Activated CD8-positive, alpha-beta memory T cell treated with anti-CD3 and anti-CD28 coated beads for 1 hour (primary cell): ENCODE measurements around the gene BNIPL.

Source experiments
- DNase-seq, 2 donors: peaks; one replicate each; pipeline ENCODE4 v3.0.0-alpha.2; 2020; ENCODE audit warnings: low read depth in 1 of 2; ENCODE audit errors: extremely low read depth in 1 of 2

The BNIPL gene, protein sequence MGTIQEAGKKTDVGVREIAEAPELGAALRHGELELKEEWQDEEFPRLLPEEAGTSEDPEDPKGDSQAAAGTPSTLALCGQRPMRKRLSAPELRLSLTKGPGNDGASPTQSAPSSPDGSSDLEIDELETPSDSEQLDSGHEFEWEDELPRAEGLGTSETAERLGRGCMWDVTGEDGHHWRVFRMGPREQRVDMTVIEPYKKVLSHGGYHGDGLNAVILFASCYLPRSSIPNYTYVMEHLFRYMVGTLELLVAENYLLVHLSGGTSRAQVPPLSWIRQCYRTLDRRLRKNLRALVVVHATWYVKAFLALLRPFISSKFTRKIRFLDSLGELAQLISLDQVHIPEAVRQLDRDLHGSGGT

DNA sequence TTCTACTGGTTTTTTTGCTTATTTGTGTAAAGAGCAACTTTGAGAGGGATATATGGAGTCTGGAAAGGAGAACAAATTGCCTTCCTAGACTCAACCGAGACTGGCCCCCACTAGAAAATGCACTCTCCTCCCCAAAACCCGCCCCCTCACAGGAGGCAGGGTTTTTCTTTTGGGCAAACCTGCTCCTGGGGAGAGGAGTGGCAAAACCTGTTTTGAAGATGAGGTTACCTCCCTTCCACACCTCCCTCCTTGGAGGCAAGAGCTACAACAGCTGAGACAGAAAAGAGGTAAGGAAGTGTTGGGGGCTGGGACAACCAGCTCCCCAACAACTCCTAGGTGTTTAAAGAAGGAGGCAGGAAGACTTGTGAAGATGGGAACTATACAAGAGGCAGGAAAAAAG lies at the start of gene BNIPL:
TSS of gene BNIPL (plus strand) at position 231 of the 400 bp plus-strand sequence. CDS start at position 371, 140 bp downstream.
- DNase-seq = no peak

DNA sequence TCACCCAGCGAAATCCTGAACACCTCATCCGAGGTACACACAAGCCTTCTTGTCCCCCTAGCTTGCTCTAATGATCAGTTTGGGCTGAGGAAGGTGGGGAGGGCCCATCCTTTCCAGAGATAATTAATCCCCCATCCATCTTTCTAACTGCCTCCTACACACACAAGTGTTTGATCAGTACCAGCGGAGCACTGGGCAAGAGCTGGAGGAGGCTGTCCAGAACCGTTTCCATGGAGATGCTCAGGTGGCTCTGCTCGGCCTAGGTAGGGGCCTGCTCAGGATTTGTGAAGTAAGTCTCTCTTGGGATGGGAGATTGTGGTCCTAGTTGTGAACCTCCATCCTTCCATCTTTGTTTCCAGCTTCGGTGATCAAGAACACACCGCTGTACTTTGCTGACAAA lies 48.5 kb upstream of the BNIPL start:
- no peak for DNase-seq

DNA sequence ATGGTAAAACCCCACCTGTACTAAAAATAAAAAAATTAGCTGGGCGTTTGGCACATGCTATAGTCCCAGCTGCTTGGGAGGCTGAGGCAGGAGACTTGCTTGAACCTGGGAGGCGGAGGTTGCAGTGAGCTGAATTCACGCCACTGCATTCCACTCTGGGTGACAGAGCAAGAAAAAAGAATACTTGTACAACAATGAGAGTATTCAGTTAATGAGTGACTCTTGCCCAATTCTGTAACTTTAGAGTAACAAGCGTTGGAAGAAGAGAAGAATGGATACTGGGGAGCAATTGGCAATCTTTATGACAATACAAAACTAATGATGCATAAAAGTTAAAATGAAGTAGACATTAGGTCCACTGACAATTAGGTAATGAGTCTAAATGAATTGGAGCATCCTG lies 43.8 kb upstream of the BNIPL start:
- DNase-seq = no peak

DNA sequence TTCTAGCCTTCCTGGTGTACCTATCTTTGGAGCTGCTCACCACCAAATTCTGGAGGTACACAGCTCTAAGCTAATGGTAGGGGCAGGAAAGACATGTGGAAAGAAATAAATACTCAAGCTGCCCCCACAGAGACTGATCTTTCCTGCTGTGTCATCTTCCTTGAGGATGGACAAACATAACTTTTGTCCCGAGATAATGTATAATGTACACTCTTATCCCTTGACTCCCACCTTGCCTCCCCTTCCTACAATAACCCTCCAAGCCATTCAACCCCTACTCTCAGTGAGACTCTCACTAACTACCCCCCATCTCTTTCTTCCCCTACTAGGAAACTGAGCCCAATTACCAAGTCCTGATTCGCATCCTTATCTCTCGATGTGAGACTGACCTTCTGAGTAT lies 42.1 kb upstream of the BNIPL start:
- no peak for DNase-seq

DNA sequence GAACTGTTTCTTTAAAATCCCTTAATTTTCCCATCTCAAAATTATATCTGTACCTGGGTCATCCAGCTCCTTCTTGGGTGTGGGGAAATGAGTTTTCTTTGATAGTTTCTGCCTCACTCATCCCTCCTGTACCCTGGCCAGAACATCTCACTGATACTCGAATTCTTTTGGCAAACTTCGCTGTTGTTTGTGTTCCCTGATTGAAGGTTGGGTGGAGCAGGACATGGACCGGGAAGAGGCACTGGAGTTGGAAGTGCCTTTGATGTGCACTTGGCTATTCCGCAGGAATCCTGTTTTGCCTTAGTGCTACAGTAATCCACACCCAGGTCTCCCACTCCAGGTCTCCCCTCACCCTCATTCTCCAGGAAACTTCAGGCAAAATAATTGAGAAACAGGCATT lies 40.9 kb upstream of the BNIPL start:
- no peak for DNase-seq

DNA sequence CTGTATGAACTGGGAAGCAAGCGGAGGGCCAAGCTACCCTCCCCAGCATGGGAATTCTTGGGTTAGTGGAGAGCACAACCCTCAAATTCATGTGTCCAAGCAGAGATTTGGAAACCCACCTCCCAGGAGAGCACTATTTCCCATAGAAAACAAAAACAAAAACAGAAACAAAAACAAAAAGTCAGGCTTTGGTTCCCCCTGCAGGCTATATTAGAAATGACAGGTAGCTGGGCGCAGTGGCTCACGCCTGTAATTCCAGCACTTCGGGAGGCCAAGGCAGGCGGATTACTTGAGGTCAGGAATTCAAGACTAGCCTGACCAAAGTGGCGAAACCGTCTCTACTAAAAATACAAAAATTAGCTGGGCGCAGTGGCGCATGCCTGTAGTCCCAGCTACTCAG lies 40.5 kb upstream of the BNIPL start:
- no peak for DNase-seq

DNA sequence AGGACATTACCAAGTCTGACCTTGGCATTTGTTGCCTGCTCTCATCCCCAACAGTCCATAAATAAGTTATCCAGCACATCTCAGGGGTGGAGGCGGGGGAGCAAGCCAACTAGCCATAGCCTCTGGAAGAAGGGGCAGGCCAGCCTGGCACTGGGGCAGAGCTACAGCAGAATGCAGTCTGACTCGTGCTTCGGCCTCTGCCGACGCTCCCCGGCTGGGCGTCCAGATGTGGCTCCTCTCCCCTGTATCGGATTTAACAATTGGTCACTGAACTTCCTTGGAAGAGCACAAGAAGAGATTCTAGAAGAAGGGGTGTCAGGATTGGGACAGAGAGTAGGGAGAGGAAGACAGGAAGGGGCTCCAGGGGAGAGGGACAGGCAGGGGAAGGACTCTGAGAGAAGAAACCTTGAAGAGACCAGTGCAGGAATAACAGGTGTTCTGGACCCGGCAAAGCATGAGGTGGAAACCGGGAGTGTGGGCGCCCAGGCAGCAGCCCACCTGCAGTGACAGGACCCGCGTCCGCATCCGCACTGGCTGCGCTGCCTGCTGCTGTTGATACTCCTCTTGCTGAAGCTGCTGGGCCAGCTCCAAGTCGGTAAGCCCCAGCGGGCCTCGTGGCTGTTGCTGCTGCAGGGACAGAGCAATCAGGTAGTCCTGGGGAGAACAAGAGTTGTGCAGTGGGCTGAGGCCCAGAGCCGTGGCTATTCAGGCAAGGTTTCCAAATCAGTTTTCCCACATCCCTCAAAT lies 39.1 kb upstream of the BNIPL start:
- DNase-seq = no peak

DNA sequence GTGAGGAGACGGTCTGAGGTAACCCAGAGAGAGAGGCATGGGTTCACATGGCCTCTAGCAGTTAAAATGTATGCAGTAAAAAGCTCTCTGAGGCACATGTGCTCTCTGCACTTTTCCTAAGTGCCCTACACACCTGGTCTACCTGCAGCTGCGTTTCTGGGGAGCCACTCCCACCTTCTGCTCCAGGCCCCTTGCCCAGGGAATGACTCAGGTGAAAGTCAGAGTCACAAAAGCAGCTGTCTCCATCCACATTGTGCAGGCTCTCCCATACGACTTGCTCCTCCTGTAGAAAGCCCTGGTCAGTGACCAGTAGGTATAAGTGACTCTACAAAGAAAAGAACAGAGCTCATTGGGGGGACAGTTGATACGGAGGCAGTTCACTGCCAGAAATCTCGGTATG lies 38.4 kb upstream of the BNIPL start:
- no peak for DNase-seq

DNA sequence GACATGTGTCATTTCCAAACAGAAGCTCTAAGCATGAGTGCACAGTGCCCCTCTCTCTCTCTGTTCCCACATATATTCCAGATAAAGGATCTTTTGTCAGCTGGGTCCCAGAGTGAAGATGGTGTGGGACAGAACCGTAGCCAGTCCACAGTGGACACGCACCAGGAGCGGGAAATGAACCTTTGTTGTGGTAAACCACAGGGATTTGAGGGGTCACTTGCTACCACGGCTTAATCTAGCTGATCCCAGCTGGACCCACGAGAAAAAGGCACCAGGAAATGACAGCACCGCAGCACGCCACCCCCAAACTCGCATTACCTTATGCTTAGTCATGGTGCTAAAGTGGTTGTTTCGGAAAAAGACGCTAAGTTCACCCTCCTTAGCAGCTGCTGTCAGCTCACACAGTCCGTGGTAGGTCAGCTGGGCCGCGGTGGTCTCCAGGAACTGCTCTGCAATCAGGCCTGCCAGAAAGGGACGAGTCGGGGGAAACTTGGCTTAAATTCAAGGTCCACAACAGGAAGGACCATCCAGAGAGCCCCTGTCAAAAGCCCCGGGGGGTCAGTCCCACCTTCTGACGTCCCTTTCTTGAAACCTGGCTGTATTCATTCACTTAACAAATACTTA lies 37.2 kb upstream of the BNIPL start:
- DNase-seq = no peak

DNA sequence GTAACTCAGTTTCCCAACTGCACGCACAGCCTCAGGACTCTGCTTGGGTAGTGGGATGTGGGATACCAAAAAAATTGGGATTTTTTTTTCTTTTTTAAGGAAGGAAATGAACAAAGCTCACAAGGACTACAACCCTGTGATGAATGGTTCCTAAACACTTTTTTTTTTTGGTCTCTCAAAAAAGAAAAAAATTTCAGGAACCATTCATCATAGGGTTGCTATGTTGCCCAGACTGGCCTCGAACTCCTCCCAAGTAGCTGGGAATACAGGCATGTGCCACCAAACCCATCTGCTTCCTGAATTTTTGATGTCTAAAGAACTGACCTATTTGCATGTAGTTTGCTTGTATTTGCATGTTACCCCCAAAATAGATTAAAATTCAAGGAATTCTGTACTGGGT lies 36.5 kb upstream of the BNIPL start:
- no peak for DNase-seq

DNA sequence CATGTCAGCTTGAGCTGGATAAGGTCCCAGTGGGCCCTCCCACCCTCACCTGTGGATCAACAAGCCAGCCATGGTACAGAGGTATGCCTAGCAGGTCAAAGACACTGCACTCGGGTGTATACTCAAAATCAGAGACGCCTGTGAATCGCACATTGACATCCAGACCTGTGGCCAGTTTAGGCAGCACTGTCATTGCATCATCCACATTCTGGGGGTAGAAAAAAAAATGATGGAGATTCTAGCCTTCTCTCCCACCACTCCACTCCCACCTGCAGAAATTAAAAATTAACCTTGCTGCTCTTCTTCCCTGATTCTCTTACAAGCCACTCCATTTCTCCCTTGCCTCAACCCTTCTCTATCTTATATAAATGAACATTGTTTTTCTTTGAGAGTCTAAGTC lies 36.0 kb upstream of the BNIPL start:
- no peak for DNase-seq

DNA sequence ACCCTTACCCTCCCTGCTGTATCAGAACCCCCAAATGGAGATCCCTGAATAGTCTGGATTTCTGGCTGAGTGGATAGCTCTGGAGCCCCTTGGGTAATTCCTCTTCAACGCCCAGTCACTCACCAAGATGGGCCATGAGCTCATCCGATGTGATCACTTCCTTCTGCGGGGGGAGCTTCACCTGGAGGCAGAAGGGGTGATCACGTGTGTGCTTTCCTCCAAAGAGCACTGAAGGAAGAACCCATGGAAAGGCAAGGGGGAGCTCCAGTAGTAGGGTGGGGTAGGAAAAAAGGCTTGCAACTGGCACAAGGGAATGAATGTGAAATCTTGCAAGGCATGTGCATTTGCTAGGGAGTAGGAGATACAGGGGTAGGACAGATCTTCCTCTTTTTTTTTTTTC lies 34.8 kb upstream of the BNIPL start:
- no peak for DNase-seq

DNA sequence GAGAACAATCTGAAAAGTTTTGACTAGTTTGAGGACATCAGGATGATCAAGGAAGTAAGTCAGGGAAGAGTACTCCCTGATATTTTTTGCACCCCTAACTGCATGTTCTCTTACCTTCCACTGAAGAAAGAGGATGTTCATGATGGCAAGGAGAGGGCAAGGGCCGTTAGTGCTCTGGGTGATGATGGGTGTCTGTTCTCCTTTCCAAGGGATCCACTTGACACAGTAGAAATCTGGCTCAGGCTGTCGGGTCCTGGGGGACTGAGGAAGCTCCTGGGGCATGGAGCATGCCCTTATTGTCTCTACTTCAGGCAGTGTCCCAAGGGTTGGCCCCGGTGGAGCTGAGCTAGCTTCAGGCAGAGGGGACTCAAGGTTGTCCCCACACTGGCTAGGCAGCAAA lies 34.3 kb upstream of the BNIPL start:
- DNase-seq = no peak

DNA sequence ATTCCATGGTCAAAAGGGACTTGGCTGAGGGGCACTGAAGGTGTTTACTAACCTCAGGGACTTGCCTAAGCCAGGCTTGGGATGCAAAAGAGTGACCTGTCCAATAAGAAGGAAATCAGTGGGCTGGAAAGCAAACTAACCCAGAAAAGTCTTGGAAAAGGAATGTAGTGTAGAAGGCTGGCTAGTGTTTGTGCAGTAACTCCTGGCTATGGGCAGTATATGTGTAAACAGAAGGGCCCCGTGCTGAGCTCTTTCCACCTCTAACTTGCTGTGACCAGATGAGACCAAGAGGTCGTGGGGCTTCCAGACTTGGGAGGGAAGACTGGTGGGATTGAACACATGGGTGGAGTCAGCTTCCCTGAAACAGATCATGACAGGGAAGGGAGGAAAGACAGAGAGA lies 33.8 kb upstream of the BNIPL start:
- no peak for DNase-seq

DNA sequence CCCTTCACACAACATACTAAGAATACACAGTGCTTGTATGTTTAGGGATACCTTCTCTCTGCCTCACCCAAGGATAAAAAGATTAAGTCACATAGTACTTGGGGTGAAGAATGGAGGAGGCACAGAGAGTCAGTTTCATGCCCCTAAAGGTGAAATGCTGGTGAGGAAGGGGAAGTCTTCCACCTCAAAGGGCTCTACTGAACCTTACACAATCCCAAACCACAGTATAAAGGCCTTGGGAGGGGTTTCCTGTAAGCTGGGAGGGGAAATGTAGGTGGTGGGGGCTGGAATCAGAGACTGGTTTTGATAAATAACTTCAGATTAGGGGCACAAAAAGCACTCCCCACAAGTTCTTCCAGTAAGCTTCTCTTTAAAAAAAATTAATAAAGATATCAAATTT lies 33.2 kb upstream of the BNIPL start:
- DNase-seq = no peak

DNA sequence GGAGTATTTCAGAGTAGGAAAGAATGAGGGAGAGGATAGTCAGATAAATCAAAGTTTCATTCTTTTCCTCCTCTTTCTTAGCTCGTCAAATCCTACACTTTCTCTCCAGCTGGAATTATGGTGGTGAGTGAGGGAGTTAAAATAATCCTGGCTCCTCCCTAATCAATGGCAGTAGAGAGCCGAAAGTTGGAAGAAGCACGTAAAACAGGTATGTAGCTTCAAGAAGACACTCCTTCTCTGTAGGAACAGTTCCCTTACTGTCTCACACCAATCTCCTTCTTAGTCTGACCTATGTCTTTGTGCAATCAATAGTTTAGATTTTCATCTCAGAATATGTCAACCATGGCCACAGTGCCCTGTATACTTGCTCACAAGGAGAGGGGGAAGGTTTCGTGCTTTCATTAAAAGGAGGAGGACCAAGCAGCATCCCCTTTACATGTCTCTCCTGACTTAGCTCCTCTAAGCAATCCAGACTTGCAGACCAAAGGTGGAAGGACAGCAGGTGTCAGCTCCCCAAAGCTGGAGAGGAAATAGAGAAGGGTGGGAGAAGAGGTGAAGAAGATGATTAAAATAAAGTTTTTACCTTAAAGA lies 30.6 kb upstream of the BNIPL start:
- no peak for DNase-seq

DNA sequence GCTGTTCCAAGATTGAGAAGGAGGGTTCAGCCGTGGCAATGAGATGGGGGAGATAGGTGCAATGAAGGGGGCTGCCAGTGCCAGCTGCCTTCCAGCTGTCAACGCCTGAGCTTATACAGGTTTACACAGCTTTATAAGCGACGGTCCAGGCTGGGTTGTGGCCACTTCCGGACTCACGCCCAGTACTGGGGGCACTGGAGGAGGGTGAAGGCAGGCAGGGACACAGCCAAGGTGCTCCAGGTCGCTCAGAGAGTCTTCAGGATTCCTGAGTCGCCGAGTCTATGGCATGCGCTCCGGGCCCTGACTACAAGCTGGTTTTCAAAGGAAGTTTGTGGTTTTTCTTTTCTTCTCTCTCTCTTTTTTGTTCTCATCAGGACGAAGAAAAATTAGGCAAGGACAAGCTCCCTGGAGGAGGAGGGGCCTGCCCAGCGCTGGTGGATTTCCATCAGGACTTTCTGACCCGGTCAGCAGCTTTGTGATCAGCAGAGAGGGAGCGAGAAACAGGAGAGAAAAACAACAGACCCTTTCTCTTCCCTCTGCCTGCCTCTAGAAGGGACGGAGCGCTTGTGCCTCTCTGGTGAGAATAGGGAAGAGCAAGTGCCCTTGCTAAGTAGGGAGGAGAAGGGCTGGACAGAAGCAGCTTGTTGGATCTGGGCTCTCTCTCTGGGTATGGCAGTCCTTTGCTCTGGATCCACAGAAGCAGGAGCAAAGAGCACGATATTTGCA lies 29.9 kb upstream of the BNIPL start, which contains the start of gene MINDY1:
TSS of gene MINDY1 (minus strand) at position 576 of the 726 bp plus-strand sequence. CDS start 4,285 bp downstream, outside the sequence.
- DNase-seq = no peak

DNA sequence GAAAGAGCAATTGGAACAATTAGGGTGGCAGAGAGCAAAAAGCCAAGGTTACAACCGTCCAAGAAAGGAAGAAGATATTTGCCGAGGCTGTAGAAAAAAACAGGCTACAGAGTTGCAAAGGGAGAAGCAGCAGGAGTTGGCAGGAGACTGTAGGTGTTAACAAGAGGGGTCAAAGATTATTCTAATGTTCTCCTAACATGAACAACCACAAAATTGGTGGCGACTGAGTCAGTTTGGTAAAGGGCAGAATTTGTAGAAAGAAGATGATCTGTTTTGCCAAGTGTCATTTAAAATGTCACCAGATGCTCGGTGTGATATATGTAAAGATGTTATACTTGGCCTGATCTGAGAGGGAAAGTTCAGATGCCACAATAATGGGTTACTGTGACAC lies 28.5 kb upstream of the BNIPL start:
- no peak for DNase-seq

DNA sequence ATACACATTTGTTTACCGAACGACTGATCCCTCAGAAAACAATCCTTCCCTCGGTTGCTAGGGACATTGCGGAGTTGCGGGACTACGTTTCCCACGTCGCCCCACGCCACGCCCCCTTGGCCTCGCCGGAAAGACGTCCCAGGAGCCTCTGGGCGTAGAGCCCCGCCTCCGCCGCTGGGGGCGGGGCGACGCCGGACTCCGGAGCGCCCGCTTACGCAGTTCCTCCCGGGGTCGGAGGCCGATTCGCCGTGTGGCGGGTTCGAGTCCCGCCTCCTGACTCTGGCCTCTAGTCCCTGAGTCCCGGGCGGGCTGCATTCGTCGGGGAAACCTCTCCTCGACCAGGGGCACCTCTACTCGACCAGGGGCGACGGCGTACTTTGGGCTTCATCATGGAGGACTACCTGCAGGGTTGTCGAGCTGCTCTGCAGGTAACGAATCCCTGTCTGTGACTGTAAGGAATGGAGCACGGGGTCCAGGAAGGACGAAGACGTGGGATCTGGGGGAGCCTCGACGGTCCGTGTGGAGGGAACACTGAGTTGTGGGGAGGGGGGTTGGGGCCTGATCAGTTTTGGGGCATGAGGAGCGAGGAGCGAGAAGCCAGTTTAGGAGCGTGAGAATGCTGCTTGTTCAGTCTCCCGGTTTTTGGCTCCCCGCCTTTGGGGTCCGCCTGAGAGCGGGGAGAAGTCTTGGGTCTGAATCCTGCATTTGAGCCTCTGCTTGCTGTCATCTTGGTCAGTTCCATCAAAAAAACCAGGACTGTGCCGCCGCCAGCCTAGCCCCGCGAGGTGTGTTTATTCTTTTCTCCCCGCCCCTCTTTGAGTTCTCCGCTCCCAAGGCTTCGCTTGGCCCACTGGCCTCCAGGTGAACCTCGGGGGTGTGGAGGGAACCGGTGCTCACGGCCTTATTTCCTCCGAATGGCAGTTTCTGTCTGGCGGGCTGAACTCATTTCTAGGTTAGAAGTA lies 27.9 kb upstream of the BNIPL start, which contains the start of gene PRUNE1:
TSS of gene PRUNE1 (plus strand) at position 206 of the 962 bp plus-strand sequence. CDS start at position 390, 184 bp downstream.
- DNase-seq = peak; percentile 94 to 96

DNA sequence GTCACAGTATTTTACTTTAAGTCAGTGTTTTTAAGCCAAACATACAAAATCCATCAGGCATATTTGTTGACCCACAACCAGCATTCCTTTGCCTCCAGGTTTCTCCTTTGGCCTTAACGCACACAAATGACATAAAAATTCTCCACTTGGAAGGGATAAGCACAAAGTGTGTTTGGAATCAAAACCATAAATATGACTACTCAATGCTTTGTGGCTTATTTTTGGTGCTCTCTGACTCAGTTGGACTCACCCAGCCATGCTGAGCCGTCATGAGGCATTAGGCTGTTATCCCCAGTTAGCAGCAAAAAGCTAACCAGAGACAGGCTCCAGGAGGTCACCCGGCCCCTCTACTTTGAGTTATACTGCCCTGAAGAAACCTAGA lies 27.2 kb upstream of the BNIPL start:
- DNase-seq = no peak
